B cell (primary cell): ENCODE measurements around the gene CNTNAP2. TPM values are rescaled to one million over a fixed set of nuclear protein-coding genes. Genes with fewer than 3 reads are reported as not detected.

Experiments used
- ATAC-seq: fragments of 200-7000 bp; cut with Tn5 transposase; one replicate; pipeline ENCODE4 v1.10.0; 2021; ENCODE audit warnings: low read depth, mild to moderate bottlenecking, moderate number of reproducible peaks, moderate library complexity
- CTCF ChIA-PET: fragments of 350-600 bp; sonication (Branson Sonifier 250); formaldehyde crosslinking; loops from one replicate; lab custom pipeline; 2021; ENCODE audit warnings: antibody characterized with exemption, inconsistent platforms; lab: Charles Lee
- POLR2A ChIA-PET: fragments of 350-600 bp; sonication (Branson Sonifier 250); formaldehyde crosslinking; loops from one replicate; lab custom pipeline; 2021; ENCODE audit warnings: antibody characterized with exemption; lab: Charles Lee
- DNase-seq: peaks from one replicate; pipeline ENCODE4 v3.0.0; 2013
- H2AFZ ChIP-seq: 2 replicates; pipeline ENCODE4 v1.6.1; 2012; ENCODE audit warnings: mild to moderate bottlenecking, low read depth, low read length; ENCODE audit not compliant: insufficient read depth, poor library complexity, severe bottlenecking
- H3K27ac ChIP-seq, 2 donors: 1 replicate in 1 of 2; 2 replicates in 1 of 2; pipeline ENCODE4 v1.5.1; 2012 to 2013; ENCODE audit warnings: low read length in 2 of 2, mild to moderate bottlenecking in 2 of 2, moderate library complexity in 1 of 2
- H3K27me3 ChIP-seq, 4 experiments: fragments of 200-600 bp in 1 of 4; sonication (generic) in 1 of 4; replicated peaks in 1 of 4; 1 replicate in 2 of 4; 2 replicates in 2 of 4; pipeline versions ENCODE4 v1.6.1 to v1.7.0; 2013 to 2016; ENCODE audit warnings: low read length in 3 of 4, mild to moderate bottlenecking in 2 of 4, mixed read lengths in 1 of 4, moderate library complexity in 1 of 4; ENCODE audit not compliant: insufficient read depth in 4 of 4, control insufficient read depth in 3 of 4; ENCODE audit errors: control extremely low read depth in 1 of 4
- H3K36me3 ChIP-seq, 2 experiments: replicated peaks in 1 of 2; 1 replicate in 1 of 2; 2 replicates in 1 of 2; pipeline versions ENCODE4 v1.6.1 to v1.7.1; 2013; ENCODE audit warnings: low read length in 1 of 2; ENCODE audit not compliant: insufficient read depth in 2 of 2, control insufficient read depth in 1 of 2; ENCODE audit errors: control extremely low read depth in 1 of 2, extremely low read depth in 1 of 2
- H3K4me1 ChIP-seq, 2 donors: fragments of 200-600 bp in 1 of 2; sonication (generic) in 1 of 2; 1 replicate in 1 of 2; 2 replicates in 1 of 2; pipeline versions ENCODE4 v1.5.1 to v1.6.1; 2013 to 2017; ENCODE audit warnings: low read length in 2 of 2; ENCODE audit not compliant: control insufficient read depth in 2 of 2, insufficient read depth in 2 of 2
- H3K4me2 ChIP-seq: replicated peaks from 2 replicates; pipeline ENCODE3; 2012; ENCODE audit warnings: mild to moderate bottlenecking, low read depth, low read length; ENCODE audit not compliant: poor library complexity, severe bottlenecking
- H3K4me3 ChIP-seq, 5 experiments: fragments of 200-600 bp in 1 of 5; sonication (generic) in 1 of 5; 1 replicate in 3 of 5; 2 replicates in 2 of 5; pipeline versions ENCODE4 v1.5.1 to v1.7.0; 2011 to 2016; ENCODE audit warnings: low read length in 4 of 5, mild to moderate bottlenecking in 4 of 5, low read depth in 2 of 5, control low read depth in 1 of 5, moderate library complexity in 1 of 5; ENCODE audit not compliant: insufficient read depth in 1 of 5; ENCODE audit errors: control extremely low read depth in 1 of 5, extremely low read depth in 1 of 5
- H3K79me2 ChIP-seq: fragments of 200-600 bp; sonication (generic); one replicate; pipeline ENCODE4 v1.6.0; 2016; ENCODE audit warnings: low read length; ENCODE audit not compliant: control insufficient read depth, insufficient read depth
- H3K9ac ChIP-seq: fragments of 200-600 bp; sonication (generic); 2 replicates; pipeline ENCODE4 v1.6.1; 2017; ENCODE audit warnings: mild to moderate bottlenecking, low read length, moderate library complexity
- H3K9me3 ChIP-seq, 3 donors: one replicate each; pipeline versions ENCODE4 v1.6.1 to v1.7.1; 2013; ENCODE audit warnings: low read length in 2 of 3; ENCODE audit not compliant: control insufficient read depth in 2 of 3, insufficient read depth in 1 of 3; ENCODE audit errors: control extremely low read depth in 1 of 3
- H4K20me1 ChIP-seq: 2 replicates; pipeline ENCODE4 v1.6.0; 2012; ENCODE audit warnings: mild to moderate bottlenecking, low read length; ENCODE audit not compliant: insufficient read depth, control insufficient read depth, poor library complexity, severe bottlenecking
- H3K27ac Mint-ChIP-seq: one replicate; pipeline ENCODE4 v1.8.0; 2021; ENCODE audit warnings: mixed read lengths
- H3K27me3 Mint-ChIP-seq: one replicate; pipeline ENCODE4 v1.8.0; 2021; ENCODE audit warnings: mixed read lengths
- H3K4me1 Mint-ChIP-seq: one replicate; pipeline ENCODE4 v1.8.0; 2021; ENCODE audit warnings: mixed read lengths
- H3K4me3 Mint-ChIP-seq: one replicate; pipeline ENCODE4 v1.8.0; 2021; ENCODE audit warnings: mixed read lengths
- H3K9me3 Mint-ChIP-seq: one replicate; pipeline ENCODE4 v1.8.0; 2022; ENCODE audit warnings: mixed read lengths; ENCODE audit not compliant: insufficient read depth
- EZH2 ChIP-seq: IDR thresholded peaks from 2 replicates; pipeline ENCODE4 v1.6.1; 2012; ENCODE audit warnings: borderline replicate concordance, low read depth, mild to moderate bottlenecking, moderate library complexity, low read length; ENCODE audit not compliant: insufficient read depth, poor library complexity, severe bottlenecking
- WGBS: methylation state at CpG from one replicate; pipeline ENCODE4 v1.1.5; 2013; ENCODE audit warnings: missing lambda C conversion rate; ENCODE audit not compliant: insufficient coverage; 5-methylcytosine and 5-hydroxymethylcytosine counted together
- intact Hi-C: fragments of 100-400 bp; cut with micrococcal nuclease; formaldehyde crosslinking; loops from one replicate; pipeline ENCODE4 v1.10.0; 2022
- polyA plus RNA-seq: library from polyadenylated mRNA; depleted of rRNA; stranded (reverse); fragments of >200 nt; gene quantifications from 2 replicates; pipeline ENCODE4 v1.2.3, GENCODE V29; 2012
- total RNA-seq, 2 donors: library from RNA; stranded (reverse); fragments of 120-200 nt in 1 of 2; gene quantifications; 1 replicate in 1 of 2; 2 replicates in 1 of 2; pipeline versions ENCODE4 v1.2.3 to v1.2.4, GENCODE V29; 2013 to 2022
- TF ChIP-seq, protein P1 (sequence below): fragments of 200-600 bp; IDR thresholded peaks from one replicate; pipeline ENCODE4 v1.8.0; 2022; ENCODE audit warnings: antibody characterized with exemption, mild to moderate bottlenecking

The CNTNAP2 gene
- total and polyA plus RNA-seq, 2 donors (not counting 1 experiment from before 2014, with no cell fraction given), result 7.4 to 16.6 TPM

DNA sequence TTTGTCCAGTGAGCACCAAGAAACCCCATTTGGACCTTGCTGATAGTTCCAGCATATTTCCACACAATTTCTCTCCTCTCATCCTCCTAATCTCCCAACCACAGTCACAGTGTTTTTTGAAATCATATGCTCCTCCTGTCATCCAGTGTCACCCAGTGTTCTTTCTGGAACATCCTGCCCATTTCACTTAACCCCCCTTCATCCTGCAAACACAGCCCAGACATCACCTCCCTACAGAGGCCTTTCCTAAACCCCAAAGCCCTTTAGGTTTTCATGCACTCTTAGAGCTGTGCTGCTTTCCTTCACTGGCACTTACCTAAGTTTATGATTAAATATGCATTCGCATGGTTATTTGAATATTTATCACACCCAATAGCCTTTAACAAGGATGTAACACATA, 1316.0 kb downstream of the CNTNAP2 start:
- no peaks in the 10 kb centered on the region for H4K20me1 ChIP-seq
- H3K9me3 ChIP-seq, result peaks cover 0 to 4% (median 0%) of the 10 kb centered on the region in 3 donors
- H3K4me1 ChIP-seq, result no peaks in the 10 kb centered on the region
- no peak overlapping the region for H3K4me3 Mint-ChIP-seq
- ChIA-PET CTCF (no interaction called here), POLR2A (no interaction called here)
- no peak overlapping the region for H3K27ac Mint-ChIP-seq
- no peak overlapping the region for H3K4me3 ChIP-seq
- no peak overlapping the region for H3K27ac ChIP-seq
- no peaks in the 10 kb centered on the region for H3K4me1 Mint-ChIP-seq
- H3K27me3 ChIP-seq, result no peaks in the 10 kb centered on the region
- no peaks in the 10 kb centered on the region for H3K79me2 ChIP-seq
- no peak overlapping the region for H3K9ac ChIP-seq
- no peak for TF ChIP-seq EZH2
- TF ChIP-seq, protein P1, sequence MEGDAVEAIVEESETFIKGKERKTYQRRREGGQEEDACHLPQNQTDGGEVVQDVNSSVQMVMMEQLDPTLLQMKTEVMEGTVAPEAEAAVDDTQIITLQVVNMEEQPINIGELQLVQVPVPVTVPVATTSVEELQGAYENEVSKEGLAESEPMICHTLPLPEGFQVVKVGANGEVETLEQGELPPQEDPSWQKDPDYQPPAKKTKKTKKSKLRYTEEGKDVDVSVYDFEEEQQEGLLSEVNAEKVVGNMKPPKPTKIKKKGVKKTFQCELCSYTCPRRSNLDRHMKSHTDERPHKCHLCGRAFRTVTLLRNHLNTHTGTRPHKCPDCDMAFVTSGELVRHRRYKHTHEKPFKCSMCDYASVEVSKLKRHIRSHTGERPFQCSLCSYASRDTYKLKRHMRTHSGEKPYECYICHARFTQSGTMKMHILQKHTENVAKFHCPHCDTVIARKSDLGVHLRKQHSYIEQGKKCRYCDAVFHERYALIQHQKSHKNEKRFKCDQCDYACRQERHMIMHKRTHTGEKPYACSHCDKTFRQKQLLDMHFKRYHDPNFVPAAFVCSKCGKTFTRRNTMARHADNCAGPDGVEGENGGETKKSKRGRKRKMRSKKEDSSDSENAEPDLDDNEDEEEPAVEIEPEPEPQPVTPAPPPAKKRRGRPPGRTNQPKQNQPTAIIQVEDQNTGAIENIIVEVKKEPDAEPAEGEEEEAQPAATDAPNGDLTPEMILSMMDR, result no peak
- H2AFZ ChIP-seq, result no peak overlapping the region
- H3K36me3 ChIP-seq, result no peaks in the 10 kb centered on the region
- intact Hi-C loops, result no loop called here
- WGBS, result no CpG with 5 or more reads among the region's 1 CpG
- no peak for DNase-seq
- peaks cover 2% of the 10 kb centered on the region for H3K9me3 Mint-ChIP-seq
- no peak overlapping the region for H3K4me2 ChIP-seq
- no peaks in the 10 kb centered on the region for H3K27me3 Mint-ChIP-seq
- ATAC-seq, result no peak

DNA sequence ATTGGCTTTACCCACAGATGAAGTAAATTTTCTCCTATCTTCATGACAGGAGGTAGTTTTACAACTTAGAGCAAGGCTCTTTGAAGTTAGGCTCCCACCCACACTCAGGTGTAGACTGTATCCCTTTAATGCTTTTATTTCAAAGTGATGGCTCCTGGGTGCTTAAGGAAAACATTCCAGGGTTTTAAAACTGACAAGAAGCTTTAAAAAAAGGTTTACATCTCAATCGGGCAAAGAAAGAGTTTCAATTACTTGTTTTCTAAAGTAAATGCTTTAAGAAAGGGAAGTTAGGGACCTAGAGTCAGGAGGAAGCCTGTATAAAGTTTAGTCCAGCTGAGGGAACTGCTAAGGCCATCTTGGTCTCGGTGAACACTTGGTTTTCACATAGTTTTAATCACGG, 1320.1 kb downstream of the CNTNAP2 start:
- ATAC-seq, result no peak
- DNase-seq, result no peak
- POLR2A ChIA-PET, result no interaction called here
- Histone ChIP-seq H3K4me3 (no peak overlapping the region), H3K36me3 (no peaks in the 10 kb centered on the region), H3K4me1 (no peaks in the 10 kb centered on the region), H3K9me3 (peaks cover 0 to 2% (median 0%) of the 10 kb centered on the region in 3 donors), H2AFZ (no peak overlapping the region), H4K20me1 (no peaks in the 10 kb centered on the region), H3K27me3 (no peaks in the 10 kb centered on the region), H3K27ac (no peak overlapping the region), H3K4me2 (no peak overlapping the region), H3K79me2 (no peaks in the 10 kb centered on the region), H3K9ac (no peak overlapping the region)
- no peak for TF ChIP-seq EZH2
- TF ChIP-seq, protein P1, result no peak
- CTCF ChIA-PET, result no interaction called here
- H3K27ac Mint-ChIP-seq, result no peak overlapping the region
- peaks cover 6% of the 10 kb centered on the region for H3K9me3 Mint-ChIP-seq
- no peaks in the 10 kb centered on the region for H3K27me3 Mint-ChIP-seq
- WGBS, result 54% methylated on average over 3 of the region's 3 CpGs
- H3K4me1 Mint-ChIP-seq, result no peaks in the 10 kb centered on the region
- H3K4me3 Mint-ChIP-seq, result no peak overlapping the region
- intact Hi-C loops, result no loop called here
